ENCODE measurements around the gene AQP6.
A peak's percentile ranks its signal among the peaks of the same experiment; 100 is the strongest.

Gene AQP6

GRCh38 chr12:49954863-49955830 is 17.6 kb upstream of the AQP6 start:
- no peak for TF ChIP-seq CTCF (IDR thresholded peaks at IDR 0.05; ENCODE audit: extremely low read depth, missing control alignments)
- no peak for DNase-seq (ENCODE audit: low spot score)

- DNase-seq (ENCODE audit: low spot score), result peak; percentile 40
- TF ChIP-seq CTCF (IDR thresholded peaks at IDR 0.05; ENCODE audit: extremely low read depth, missing control alignments), result no peak
These were observed 16.7 kb upstream of the AQP6 start for GRCh38 chr12:49955899-49956662.

DNA sequence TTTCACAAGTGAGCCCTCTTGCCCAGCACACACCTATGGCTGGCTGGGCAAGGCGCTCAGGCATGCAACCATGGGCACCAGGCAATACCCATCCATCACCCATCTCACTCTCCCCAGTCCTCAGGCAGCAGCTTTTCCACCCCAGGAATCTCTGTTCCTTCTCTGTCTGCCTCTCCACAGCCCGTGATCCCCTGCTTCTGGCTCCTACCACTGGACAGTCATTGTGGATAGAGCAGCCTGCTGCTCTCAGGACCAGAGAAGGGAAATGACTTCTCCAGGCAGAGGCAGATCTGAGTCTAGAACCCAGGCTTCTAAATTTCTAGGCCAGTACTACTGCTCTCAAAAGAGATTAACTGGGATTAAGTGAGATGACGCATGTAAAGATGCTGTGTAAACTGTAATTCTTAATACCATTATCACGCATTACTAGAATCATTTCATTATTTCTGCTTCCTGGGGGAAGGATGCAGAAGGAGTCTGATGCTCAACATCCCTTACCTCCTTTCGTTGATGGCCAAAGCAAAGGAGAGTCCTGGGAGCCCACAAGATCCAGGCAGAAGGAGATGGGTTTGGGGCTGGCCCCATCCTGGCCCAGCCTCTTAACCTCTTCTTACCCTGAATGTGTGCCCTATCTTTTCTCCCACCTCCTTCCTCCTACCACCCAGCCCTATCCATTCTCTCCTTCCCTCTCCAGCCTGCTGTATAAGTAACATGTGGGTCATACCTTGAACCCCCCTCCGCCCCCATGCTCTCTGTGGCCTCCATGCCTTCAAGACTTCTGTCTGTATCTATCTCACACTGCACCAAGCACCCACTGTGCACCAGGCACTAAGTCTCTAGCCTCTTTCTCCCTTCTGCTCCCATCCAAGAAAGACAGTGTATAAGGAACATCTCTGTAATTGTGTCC is 15.8 kb upstream of the AQP6 start:
- TF ChIP-seq CTCF (IDR thresholded peaks at IDR 0.05; ENCODE audit: extremely low read depth, missing control alignments), result no peak
- no peak for DNase-seq (ENCODE audit: low spot score)

GRCh38 chr12:49957570-49957967 is 15.2 kb upstream of the AQP6 start:
- no peak for TF ChIP-seq CTCF (IDR thresholded peaks at IDR 0.05; ENCODE audit: extremely low read depth, missing control alignments)
- DNase-seq (ENCODE audit: low spot score), result no peak

DNA sequence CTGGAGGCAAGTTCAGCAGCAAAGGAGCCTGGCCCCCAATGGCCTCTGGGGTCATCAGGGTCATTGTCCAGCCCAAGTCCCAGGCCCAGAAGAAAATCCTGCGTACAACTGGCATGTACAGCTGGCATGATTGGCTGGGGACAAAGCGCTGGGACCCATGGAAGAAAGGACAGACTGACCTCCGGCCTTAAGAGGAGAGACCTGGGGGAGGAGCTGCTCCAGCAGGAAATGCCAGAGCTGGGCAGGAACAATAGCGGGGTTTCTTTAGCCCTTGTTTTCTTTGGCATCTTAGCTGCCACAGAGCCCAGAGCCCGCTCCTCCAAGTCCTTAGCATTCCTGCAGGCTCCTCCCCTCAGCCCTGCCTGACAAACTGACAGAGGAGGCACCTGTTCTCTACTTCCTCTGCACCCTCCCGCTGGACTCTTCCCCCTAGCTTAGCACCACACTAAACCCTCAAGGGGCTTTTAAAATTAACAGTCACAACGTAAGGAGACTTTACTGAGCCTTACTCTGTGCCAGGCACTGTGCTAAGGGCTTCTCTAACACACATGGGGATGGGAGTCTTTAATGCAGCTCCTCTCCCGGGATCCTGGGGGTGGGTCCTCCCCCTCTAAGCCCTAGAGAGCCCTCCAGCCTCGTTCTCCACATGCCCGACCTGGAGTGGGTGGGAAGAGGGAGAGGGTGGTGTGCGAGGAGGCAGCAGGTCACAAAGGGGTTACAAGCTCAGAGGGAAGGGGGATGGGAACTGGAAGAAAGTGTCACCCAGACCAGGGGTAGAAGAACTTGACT is 12.9 kb upstream of the AQP6 start:
- no peak for TF ChIP-seq CTCF (IDR thresholded peaks at IDR 0.05; ENCODE audit: extremely low read depth, missing control alignments)

DNA sequence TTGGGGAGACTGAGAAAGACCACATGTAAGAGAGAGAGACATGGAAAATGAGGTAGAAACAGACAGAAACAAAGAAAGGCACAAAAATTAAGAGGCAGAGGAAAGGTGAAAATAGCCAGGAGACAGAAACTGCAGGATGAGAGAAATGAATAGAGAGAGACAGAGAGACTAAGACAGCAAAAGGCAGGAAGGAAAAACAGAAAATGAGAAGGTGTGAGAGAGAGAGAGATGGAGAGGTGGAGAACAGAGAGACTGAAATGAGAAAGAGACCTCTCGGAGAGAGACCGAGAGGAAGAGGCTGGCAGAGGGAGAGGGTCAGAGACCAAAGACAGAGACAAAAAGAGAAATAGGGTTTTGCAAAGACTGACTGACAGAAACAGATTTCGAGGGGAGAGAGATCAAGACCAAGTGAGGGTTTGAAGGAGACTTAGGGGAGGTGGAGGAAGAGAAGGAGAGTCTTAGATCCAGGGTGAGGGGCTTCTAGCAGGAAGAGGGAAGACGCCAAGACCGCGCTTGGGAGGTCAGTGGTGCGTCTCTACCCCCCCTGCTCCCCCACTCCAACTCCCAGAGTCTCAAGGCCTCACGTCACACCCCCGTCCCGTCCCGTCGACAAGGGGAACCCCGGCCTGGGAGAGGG is 12.2 kb upstream of the AQP6 start:
- TF ChIP-seq CTCF (IDR thresholded peaks at IDR 0.05; ENCODE audit: extremely low read depth, missing control alignments), result no peak
- peak; percentile 35 for DNase-seq (ENCODE audit: low spot score)

More for the DNA sequence above, 12.9 kb upstream of the AQP6 start:
- DNase-seq (ENCODE audit: low spot score), result peak; percentile 46
